ENCODE results near the gene SLC36A2.

The SLC36A2 gene

DNA sequence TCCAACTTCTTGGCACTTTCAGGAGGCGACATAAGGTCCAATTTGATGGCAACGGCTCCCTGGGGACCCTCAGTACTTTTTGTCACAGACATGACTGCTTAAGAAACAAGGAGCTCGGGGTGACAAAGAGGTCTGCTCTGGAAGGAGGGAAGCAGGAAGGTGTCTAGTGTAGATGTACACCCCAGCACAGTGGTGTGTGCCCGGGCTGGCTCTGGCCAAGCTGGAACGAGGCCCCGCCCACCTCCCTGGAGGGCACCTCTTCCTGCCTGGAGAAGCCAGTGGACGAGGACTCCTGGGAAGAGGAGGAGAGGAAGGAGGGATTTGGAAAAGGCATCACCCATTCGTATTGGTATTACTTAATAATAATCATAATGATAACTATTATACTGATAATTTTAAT, at the start of gene SLC36A2:
TSS of gene SLC36A2 (minus strand) at position 191 of the 400 bp plus-strand sequence. CDS start at position 92, 99 bp downstream.
- TF ChIP-seq, protein P1, sequence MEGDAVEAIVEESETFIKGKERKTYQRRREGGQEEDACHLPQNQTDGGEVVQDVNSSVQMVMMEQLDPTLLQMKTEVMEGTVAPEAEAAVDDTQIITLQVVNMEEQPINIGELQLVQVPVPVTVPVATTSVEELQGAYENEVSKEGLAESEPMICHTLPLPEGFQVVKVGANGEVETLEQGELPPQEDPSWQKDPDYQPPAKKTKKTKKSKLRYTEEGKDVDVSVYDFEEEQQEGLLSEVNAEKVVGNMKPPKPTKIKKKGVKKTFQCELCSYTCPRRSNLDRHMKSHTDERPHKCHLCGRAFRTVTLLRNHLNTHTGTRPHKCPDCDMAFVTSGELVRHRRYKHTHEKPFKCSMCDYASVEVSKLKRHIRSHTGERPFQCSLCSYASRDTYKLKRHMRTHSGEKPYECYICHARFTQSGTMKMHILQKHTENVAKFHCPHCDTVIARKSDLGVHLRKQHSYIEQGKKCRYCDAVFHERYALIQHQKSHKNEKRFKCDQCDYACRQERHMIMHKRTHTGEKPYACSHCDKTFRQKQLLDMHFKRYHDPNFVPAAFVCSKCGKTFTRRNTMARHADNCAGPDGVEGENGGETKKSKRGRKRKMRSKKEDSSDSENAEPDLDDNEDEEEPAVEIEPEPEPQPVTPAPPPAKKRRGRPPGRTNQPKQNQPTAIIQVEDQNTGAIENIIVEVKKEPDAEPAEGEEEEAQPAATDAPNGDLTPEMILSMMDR (IDR thresholded peaks at IDR 0.05; ENCODE audit: low read depth, low read length, missing control alignments), result no peak
- no peak for DNase-seq (ENCODE audit: low read depth)
- no peak within 1 kb of the TSS for H3K4me3 ChIP-seq (ENCODE audit: low read depth, low read length)

DNA sequence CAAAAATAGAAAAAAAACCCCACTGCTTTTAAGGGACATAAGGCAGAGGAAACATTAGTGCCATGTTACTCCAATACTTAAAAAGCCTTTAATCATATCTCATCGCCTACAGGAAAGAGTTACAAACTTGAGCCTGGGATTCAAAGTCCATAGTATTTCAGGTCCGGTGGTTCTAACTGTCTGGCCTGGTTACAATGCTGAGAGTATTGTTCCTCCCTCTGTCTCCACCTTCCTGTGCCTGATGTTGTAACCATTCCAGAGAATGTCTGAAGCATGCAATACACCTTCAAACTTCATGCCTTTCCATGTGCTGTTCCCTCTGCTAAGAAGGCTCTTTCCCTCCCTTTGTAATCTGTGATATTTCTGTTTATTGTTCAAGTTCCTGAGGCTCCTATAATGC, 41.6 kb upstream of the SLC36A2 start:
- DNase-seq (ENCODE audit: low read depth), result no peak
- no peak overlapping the region for H3K4me3 ChIP-seq (ENCODE audit: low read depth, low read length)
- TF ChIP-seq, protein P1 (IDR thresholded peaks at IDR 0.05; ENCODE audit: low read depth, low read length, missing control alignments), result no peak

GRCh38 chr5:151384106-151384505, 36.7 kb upstream of the SLC36A2 start:
- TF ChIP-seq, protein P1 (IDR thresholded peaks at IDR 0.05; ENCODE audit: low read depth, low read length, missing control alignments), result no peak
- no peak for DNase-seq (ENCODE audit: low read depth)
- H3K4me3 ChIP-seq (ENCODE audit: low read depth, low read length), result no peak overlapping the region

GRCh38 chr5:151383011-151383410, 35.7 kb upstream of the SLC36A2 start:
- no peak overlapping the region for H3K4me3 ChIP-seq (ENCODE audit: low read depth, low read length)
- no peak for DNase-seq (ENCODE audit: low read depth)
- TF ChIP-seq, protein P1 (IDR thresholded peaks at IDR 0.05; ENCODE audit: low read depth, low read length, missing control alignments), result no peak

GRCh38 chr5:151382576-151382975, 35.2 kb upstream of the SLC36A2 start:
- no peak for DNase-seq (ENCODE audit: low read depth)
- no peak overlapping the region for H3K4me3 ChIP-seq (ENCODE audit: low read depth, low read length)
- TF ChIP-seq, protein P1 (IDR thresholded peaks at IDR 0.05; ENCODE audit: low read depth, low read length, missing control alignments), result no peak

- no peak for DNase-seq (ENCODE audit: low read depth)
Observed at GRCh38 chr5:151381899-151382298, 34.5 kb upstream of the SLC36A2 start.

DNA sequence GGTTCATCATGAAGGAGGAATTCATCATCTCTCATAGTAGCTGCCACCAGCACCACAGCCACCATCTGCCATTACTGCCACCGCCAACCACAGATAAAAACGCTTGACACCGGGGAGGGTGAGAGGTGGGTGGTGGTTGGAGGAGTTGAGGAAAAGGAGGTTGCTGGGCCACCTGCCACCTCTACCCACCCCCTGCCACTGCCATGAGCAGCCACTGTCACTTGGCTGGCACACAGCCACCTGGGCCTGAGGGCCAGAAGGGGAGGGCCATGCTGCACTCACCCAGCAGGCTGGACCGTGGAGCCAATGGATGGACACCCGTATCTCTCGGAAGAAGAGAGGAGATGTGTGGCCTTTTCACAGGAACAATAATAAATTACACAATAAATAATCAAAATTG, 31.3 kb upstream of the SLC36A2 start:
- no peak for DNase-seq (ENCODE audit: low read depth)
- no peak overlapping the region for H3K4me3 ChIP-seq (ENCODE audit: low read depth, low read length)
- TF ChIP-seq, protein P1 (IDR thresholded peaks at IDR 0.05; ENCODE audit: low read depth, low read length, missing control alignments), result no peak

More at GRCh38 chr5:151381899-151382298, 34.5 kb upstream of the SLC36A2 start:
- H3K4me3 ChIP-seq (ENCODE audit: low read depth, low read length), result no peak overlapping the region
- TF ChIP-seq, protein P1 (IDR thresholded peaks at IDR 0.05; ENCODE audit: low read depth, low read length, missing control alignments), result no peak

Measured in GM12864 (cell line).